ENCODE results near the gene EREG.
"Not testable (repeated sequence)": the region's sequence is repeated elsewhere in the genome, so short reads cannot be mapped to it uniquely, and the experiment has no call there.

EREG gene

GRCh38 chr4:74391890-74392475 lies 27.0 kb downstream of the EREG start:
- no peak for DNase-seq

- DNase-seq = no peak
These were observed 29.7 kb downstream of the EREG start for GRCh38 chr4:74394476-74395136.

- DNase-seq = no peak
These were observed 30.7 kb downstream of the EREG start for GRCh38 chr4:74395633-74396032.

- DNase-seq = no peak
These were observed 32.9 kb downstream of the EREG start for GRCh38 chr4:74397748-74398426.

GRCh38 chr4:74398894-74399589 lies 34.1 kb downstream of the EREG start:
- not testable (repeated sequence) for DNase-seq

GRCh38 chr4:74400395-74400794 lies 35.5 kb downstream of the EREG start:
- DNase-seq = no peak

GRCh38 chr4:74402692-74403456 lies 37.9 kb downstream of the EREG start:
- DNase-seq = no peak

GRCh38 chr4:74407891-74408290 lies 42.9 kb downstream of the EREG start:
- no peak for DNase-seq

GRCh38 chr4:74408639-74409038 lies 43.7 kb downstream of the EREG start:
- DNase-seq = no peak

- no peak for DNase-seq
These were observed 45.3 kb downstream of the EREG start for GRCh38 chr4:74410272-74410671.

GRCh38 chr4:74412225-74412624 lies 47.3 kb downstream of the EREG start:
- DNase-seq = no peak

- no peak for DNase-seq
These were observed 48.3 kb downstream of the EREG start for GRCh38 chr4:74413265-74413664.

GRCh38 chr4:74414149-74414809 lies 49.3 kb downstream of the EREG start:
- no peak for DNase-seq

- DNase-seq = no peak
These were observed 50.8 kb downstream of the EREG start for GRCh38 chr4:74415602-74416300.

GRCh38 chr4:74418063-74418670 lies 53.2 kb downstream of the EREG start:
- DNase-seq = no peak

GRCh38 chr4:74420863-74421262 lies 55.9 kb downstream of the EREG start:
- DNase-seq = no peak

- no peak for DNase-seq
These were observed 58.2 kb downstream of the EREG start for GRCh38 chr4:74423104-74423503.

GRCh38 chr4:74424111-74424510 lies 59.2 kb downstream of the EREG start:
- no peak for DNase-seq

GRCh38 chr4:74426101-74426500 lies 61.2 kb downstream of the EREG start:
- no peak for DNase-seq

GRCh38 chr4:74428276-74428675 lies 63.3 kb downstream of the EREG start:
- peak; percentile 71 for DNase-seq

GRCh38 chr4:74431113-74431826 lies 66.3 kb downstream of the EREG start:
- DNase-seq = no peak

Data from NCI-H1105 treated with DMSO at 0.1 percent for 48 hours (cell line).